ENCODE measurements around the gene GRIN3B.
A peak's percentile ranks its signal among the peaks of the same experiment; 100 is the strongest.

Gene GRIN3B

GRCh38 chr19:1004803-1005664, 4.8 kb downstream of the GRIN3B start:
- peaks cover 17% of the 10 kb centered on the region for H3K27me3 Mint-ChIP-seq (ENCODE audit: low read depth, poor library complexity)
- peaks cover 8% of the 10 kb centered on the region for H3K36me3 Mint-ChIP-seq (ENCODE audit: low read depth)
- no peak overlapping the region for H3K27ac Mint-ChIP-seq
- H3K9me3 Mint-ChIP-seq, result no peaks in the 10 kb centered on the region
- no peak overlapping the region for H3K4me3 Mint-ChIP-seq
- DNase-seq, result no peak
- no peak for TF ChIP-seq CTCF (IDR thresholded peaks at IDR 0.05)
- no peaks in the 10 kb centered on the region for H3K4me1 Mint-ChIP-seq

- no peaks in the 10 kb centered on the region for H3K4me1 Mint-ChIP-seq
- DNase-seq, result no peak
- no peak overlapping the region for H3K4me3 Mint-ChIP-seq
- no peak for TF ChIP-seq CTCF (IDR thresholded peaks at IDR 0.05)
- H3K9me3 Mint-ChIP-seq, result no peaks in the 10 kb centered on the region
- peaks cover 8% of the 10 kb centered on the region for H3K36me3 Mint-ChIP-seq (ENCODE audit: low read depth)
- peak overlapping the region; percentile 42 for H3K27ac Mint-ChIP-seq
- H3K27me3 Mint-ChIP-seq (ENCODE audit: low read depth, poor library complexity), result peaks cover 5% of the 10 kb centered on the region
Measured at GRCh38 chr19:1006711-1007398, 6.6 kb downstream of the GRIN3B start.

- no peak for DNase-seq
- TF ChIP-seq CTCF (IDR thresholded peaks at IDR 0.05), result no peak
- Mint-ChIP-seq H3K27ac (no peak overlapping the region), H3K36me3 (ENCODE audit: low read depth) (peaks cover 8% of the 10 kb centered on the region), H3K4me1 (no peaks in the 10 kb centered on the region), H3K4me3 (no peak overlapping the region), H3K27me3 (ENCODE audit: low read depth, poor library complexity) (peaks cover 3% of the 10 kb centered on the region), H3K9me3 (no peaks in the 10 kb centered on the region)
Measured at GRCh38 chr19:1007399-1008251, 7.4 kb downstream of the GRIN3B start.

GRCh38 chr19:1008268-1009040, 8.2 kb downstream of the GRIN3B start:
- no peak overlapping the region for H3K4me3 Mint-ChIP-seq
- peaks cover 8% of the 10 kb centered on the region for H3K36me3 Mint-ChIP-seq (ENCODE audit: low read depth)
- no peaks in the 10 kb centered on the region for H3K4me1 Mint-ChIP-seq
- no peak for DNase-seq
- no peak overlapping the region for H3K27ac Mint-ChIP-seq
- no peak for TF ChIP-seq CTCF (IDR thresholded peaks at IDR 0.05)
- no peaks in the 10 kb centered on the region for H3K9me3 Mint-ChIP-seq
- H3K27me3 Mint-ChIP-seq (ENCODE audit: low read depth, poor library complexity), result no peaks in the 10 kb centered on the region

Measured in nephron progenitor cell (in vitro differentiated cells).